Measurements from ENCODE around the gene UNC5B. TPM values are rescaled to one million over a fixed set of nuclear protein-coding genes. Genes with fewer than 3 reads are reported as not detected.

The UNC5B gene
- total RNA-seq, 1 donor, result 135 TPM

DNA sequence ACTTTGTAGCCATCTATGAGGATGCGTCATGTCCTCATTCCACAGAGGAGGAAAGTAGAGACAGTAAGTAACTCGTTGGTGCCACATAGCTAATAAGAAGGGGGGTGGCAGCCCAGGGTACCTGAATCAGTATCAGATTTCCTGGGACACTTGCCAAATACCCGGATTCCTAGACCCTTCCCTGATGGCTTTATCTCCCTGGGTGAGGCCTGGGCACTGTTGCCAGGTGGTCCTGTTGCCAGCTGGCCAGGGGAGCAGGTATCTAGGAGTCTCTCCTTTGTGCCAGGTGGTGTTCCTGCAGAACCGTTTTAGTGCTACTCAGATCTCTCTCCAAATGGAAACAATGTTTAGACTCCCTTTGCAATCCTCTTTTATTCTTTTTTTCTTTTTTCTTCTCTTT lies 119.4 kb downstream of the UNC5B start:
- H3K36me3 ChIP-seq (ENCODE audit: insufficient read depth, low read length), result no peaks in the 10 kb centered on the region
- no peaks in the 10 kb centered on the region for H3K9me3 ChIP-seq (ENCODE audit: low read depth, low read length)
- TF ChIP-seq, protein P1, sequence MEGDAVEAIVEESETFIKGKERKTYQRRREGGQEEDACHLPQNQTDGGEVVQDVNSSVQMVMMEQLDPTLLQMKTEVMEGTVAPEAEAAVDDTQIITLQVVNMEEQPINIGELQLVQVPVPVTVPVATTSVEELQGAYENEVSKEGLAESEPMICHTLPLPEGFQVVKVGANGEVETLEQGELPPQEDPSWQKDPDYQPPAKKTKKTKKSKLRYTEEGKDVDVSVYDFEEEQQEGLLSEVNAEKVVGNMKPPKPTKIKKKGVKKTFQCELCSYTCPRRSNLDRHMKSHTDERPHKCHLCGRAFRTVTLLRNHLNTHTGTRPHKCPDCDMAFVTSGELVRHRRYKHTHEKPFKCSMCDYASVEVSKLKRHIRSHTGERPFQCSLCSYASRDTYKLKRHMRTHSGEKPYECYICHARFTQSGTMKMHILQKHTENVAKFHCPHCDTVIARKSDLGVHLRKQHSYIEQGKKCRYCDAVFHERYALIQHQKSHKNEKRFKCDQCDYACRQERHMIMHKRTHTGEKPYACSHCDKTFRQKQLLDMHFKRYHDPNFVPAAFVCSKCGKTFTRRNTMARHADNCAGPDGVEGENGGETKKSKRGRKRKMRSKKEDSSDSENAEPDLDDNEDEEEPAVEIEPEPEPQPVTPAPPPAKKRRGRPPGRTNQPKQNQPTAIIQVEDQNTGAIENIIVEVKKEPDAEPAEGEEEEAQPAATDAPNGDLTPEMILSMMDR (IDR thresholded peaks at IDR 0.05; ENCODE audit: extremely low read depth, low read depth, low read length), result no peak
- H3K27ac ChIP-seq (ENCODE audit: low read depth, low read length), result no peak overlapping the region
- no peak overlapping the region for H2AFZ ChIP-seq (ENCODE audit: low read length)
- H3K4me2 ChIP-seq (ENCODE audit: insufficient read depth, low read length), result no peak overlapping the region
- H3K4me1 ChIP-seq (ENCODE audit: insufficient read depth, low read length), result no peaks in the 10 kb centered on the region
- DNase-seq (ENCODE audit: insufficient read length, low spot score, missing footprints), result no peak
- H3K4me3 ChIP-seq (ENCODE audit: insufficient read depth, low read length), result no peak overlapping the region
- no peaks in the 10 kb centered on the region for H3K27me3 ChIP-seq (ENCODE audit: insufficient read depth, low read length)
- no peaks in the 10 kb centered on the region for H4K20me1 ChIP-seq (ENCODE audit: insufficient read depth, low read length)
- no peaks in the 10 kb centered on the region for H3K79me2 ChIP-seq (ENCODE audit: insufficient read depth, low read length)

DNA sequence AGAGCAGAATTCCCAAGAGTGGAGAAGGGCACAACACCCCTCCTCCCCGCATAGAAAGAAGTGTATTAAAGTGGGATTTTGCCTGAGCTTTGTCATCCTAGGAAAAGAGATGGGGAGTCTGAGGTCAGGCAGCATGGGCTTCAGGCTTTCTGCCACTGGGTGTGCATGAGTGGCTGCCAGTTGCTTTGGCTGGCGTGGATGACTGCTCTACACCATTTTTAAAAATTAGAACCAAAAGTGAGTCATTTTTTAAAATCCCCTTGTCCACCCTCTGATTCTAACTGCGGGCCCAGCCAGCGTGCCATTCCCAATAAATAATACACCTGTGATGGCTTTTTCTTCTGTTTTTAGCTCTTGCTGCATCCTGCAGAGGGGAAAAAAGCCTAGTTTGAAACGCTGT lies 120.1 kb downstream of the UNC5B start:
- DNase-seq (ENCODE audit: insufficient read length, low spot score, missing footprints), result no peak
- no peak overlapping the region for H3K4me3 ChIP-seq (ENCODE audit: insufficient read depth, low read length)
- no peak overlapping the region for H3K4me2 ChIP-seq (ENCODE audit: insufficient read depth, low read length)
- H3K9me3 ChIP-seq (ENCODE audit: low read depth, low read length), result no peaks in the 10 kb centered on the region
- no peaks in the 10 kb centered on the region for H3K36me3 ChIP-seq (ENCODE audit: insufficient read depth, low read length)
- H3K27ac ChIP-seq (ENCODE audit: low read depth, low read length), result no peak overlapping the region
- no peaks in the 10 kb centered on the region for H3K27me3 ChIP-seq (ENCODE audit: insufficient read depth, low read length)
- no peaks in the 10 kb centered on the region for H3K79me2 ChIP-seq (ENCODE audit: insufficient read depth, low read length)
- H4K20me1 ChIP-seq (ENCODE audit: insufficient read depth, low read length), result no peaks in the 10 kb centered on the region
- no peaks in the 10 kb centered on the region for H3K4me1 ChIP-seq (ENCODE audit: insufficient read depth, low read length)
- H2AFZ ChIP-seq (ENCODE audit: low read length), result no peak overlapping the region
- TF ChIP-seq, protein P1 (IDR thresholded peaks at IDR 0.05; ENCODE audit: extremely low read depth, low read depth, low read length), result no peak

DNA sequence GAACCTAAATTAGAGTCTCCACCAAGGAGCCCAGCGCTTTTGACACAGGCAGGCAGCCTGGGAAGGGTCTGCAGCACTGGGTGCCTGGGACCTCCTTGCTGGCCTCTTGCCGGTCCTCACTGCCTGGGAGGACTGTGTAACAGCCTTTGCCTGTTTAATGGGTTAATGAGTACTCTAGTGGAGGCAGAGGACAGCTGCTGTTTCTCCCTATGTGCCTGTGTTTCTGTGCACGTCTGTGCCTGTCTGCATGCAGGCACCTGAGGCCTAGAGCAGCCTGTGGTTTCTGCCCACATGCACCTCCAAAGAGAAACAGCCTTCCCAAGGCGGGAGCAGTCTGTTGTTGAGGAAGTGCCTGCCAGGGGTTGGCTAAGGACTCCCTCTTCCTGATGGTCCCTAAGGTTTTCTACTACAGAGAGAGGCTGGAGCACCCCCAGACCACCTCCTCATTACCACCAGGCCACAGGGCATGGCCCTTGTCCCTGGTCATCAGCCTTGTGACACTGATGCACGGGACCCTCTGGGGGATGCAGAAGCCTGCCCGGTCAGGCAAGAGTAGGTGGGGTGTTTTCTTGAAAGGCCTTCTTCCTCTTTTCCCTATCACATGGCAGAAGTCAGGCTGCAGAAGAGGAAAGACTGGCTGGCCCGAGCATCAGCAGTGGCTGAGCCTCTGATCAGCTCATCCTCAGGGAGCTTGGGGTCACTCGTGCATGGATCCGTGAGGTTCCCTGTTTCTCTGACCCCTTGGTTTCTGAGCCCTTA lies 120.9 kb downstream of the UNC5B start:
- H3K27me3 ChIP-seq (ENCODE audit: insufficient read depth, low read length), result no peaks in the 10 kb centered on the region
- DNase-seq (ENCODE audit: insufficient read length, low spot score, missing footprints), result no peak
- no peaks in the 10 kb centered on the region for H3K4me1 ChIP-seq (ENCODE audit: insufficient read depth, low read length)
- no peaks in the 10 kb centered on the region for H3K36me3 ChIP-seq (ENCODE audit: insufficient read depth, low read length)
- TF ChIP-seq, protein P1 (IDR thresholded peaks at IDR 0.05; ENCODE audit: extremely low read depth, low read depth, low read length), result no peak
- no peaks in the 10 kb centered on the region for H4K20me1 ChIP-seq (ENCODE audit: insufficient read depth, low read length)
- H3K27ac ChIP-seq (ENCODE audit: low read depth, low read length), result no peak overlapping the region
- H3K4me2 ChIP-seq (ENCODE audit: insufficient read depth, low read length), result no peak overlapping the region
- H3K4me3 ChIP-seq (ENCODE audit: insufficient read depth, low read length), result no peak overlapping the region
- H3K79me2 ChIP-seq (ENCODE audit: insufficient read depth, low read length), result no peaks in the 10 kb centered on the region
- no peak overlapping the region for H2AFZ ChIP-seq (ENCODE audit: low read length)
- H3K9me3 ChIP-seq (ENCODE audit: low read depth, low read length), result no peaks in the 10 kb centered on the region

GRCh38 chr10:71334221-71334791 lies 121.9 kb downstream of the UNC5B start:
- DNase-seq (ENCODE audit: insufficient read length, low spot score, missing footprints), result no peak
- Histone ChIP-seq H3K4me1 (ENCODE audit: insufficient read depth, low read length) (no peaks in the 10 kb centered on the region), H3K4me2 (ENCODE audit: insufficient read depth, low read length) (no peak overlapping the region), H3K36me3 (ENCODE audit: insufficient read depth, low read length) (no peaks in the 10 kb centered on the region), H3K4me3 (ENCODE audit: insufficient read depth, low read length) (no peak overlapping the region), H4K20me1 (ENCODE audit: insufficient read depth, low read length) (no peaks in the 10 kb centered on the region), H2AFZ (ENCODE audit: low read length) (no peak overlapping the region), H3K9me3 (ENCODE audit: low read depth, low read length) (no peaks in the 10 kb centered on the region), H3K27ac (ENCODE audit: low read depth, low read length) (no peak overlapping the region), H3K79me2 (ENCODE audit: insufficient read depth, low read length) (no peaks in the 10 kb centered on the region), H3K27me3 (ENCODE audit: insufficient read depth, low read length) (no peaks in the 10 kb centered on the region)
- TF ChIP-seq, protein P1 (IDR thresholded peaks at IDR 0.05; ENCODE audit: extremely low read depth, low read depth, low read length), result no peak
